OCI-LY7 (cell line): ENCODE measurements around the gene TAF11L4. TPM values are rescaled to one million over a fixed set of nuclear protein-coding genes. Genes with fewer than 3 reads are reported as not detected.
"Not testable (repeated sequence)": the region's sequence is repeated elsewhere in the genome, so short reads cannot be mapped to it uniquely, and the experiment has no call there.

Experiments used
- BruUV-seq: library from RNA; stranded (reverse); fragments of 400-500 nt; replicated peaks from 2 replicates; lab custom pipeline; 2021; lab: Mats Ljungman, UMichigan
- CTCF ChIA-PET: fragments of 300-600 bp; sonication (Branson Sonifier 250); formaldehyde crosslinking; loops from one replicate; lab custom pipeline; 2022; ENCODE audit warnings: antibody characterized with exemption; ENCODE audit not compliant: unreplicated experiment; lab: Charles Lee
- POLR2A ChIA-PET: fragments of 300-600 bp; sonication (Branson Sonifier 250); formaldehyde crosslinking; loops from one replicate; lab custom pipeline; 2022; ENCODE audit warnings: antibody characterized with exemption; lab: Charles Lee
- DNase-seq: peaks from one replicate; pipeline ENCODE4 v3.0.0-alpha.2; 2015; ENCODE audit warnings: low spot score
- H2AFZ ChIP-seq: fragments of 200-600 bp; sonication (generic), shearing (Covaris generic); 2 replicates; pipeline ENCODE4 v1.6.1; 2014; ENCODE audit warnings: mild to moderate bottlenecking, antibody characterized with exemption, low read length, moderate library complexity
- H3K27ac ChIP-seq: fragments of 200-600 bp; sonication (generic); 2 replicates; pipeline ENCODE4 v1.5.1; 2014; ENCODE audit warnings: mixed run types, low read depth, mild to moderate bottlenecking, moderate library complexity, low read length, inconsistent platforms; ENCODE audit not compliant: poor library complexity, severe bottlenecking
- H3K36me3 ChIP-seq: fragments of 200-600 bp; sonication (generic); 2 replicates; pipeline ENCODE4 v1.6.1; 2014; ENCODE audit warnings: mild to moderate bottlenecking, antibody characterized with exemption, low read length, moderate library complexity, mixed read lengths; ENCODE audit not compliant: insufficient read depth
- H3K4me1 ChIP-seq: fragments of 200-600 bp; sonication (generic); 2 replicates; pipeline ENCODE4 v1.5.1; 2014; ENCODE audit warnings: mild to moderate bottlenecking, low read length; ENCODE audit not compliant: insufficient read depth, poor library complexity, severe bottlenecking
- H3K4me2 ChIP-seq: fragments of 200-600 bp; sonication (generic); 2 replicates; pipeline ENCODE4 v1.6.1; 2014; ENCODE audit warnings: mild to moderate bottlenecking, low read length
- H3K4me3 ChIP-seq: fragments of 200-600 bp; sonication (generic); 2 replicates; pipeline ENCODE4 v1.5.1; 2014; ENCODE audit warnings: mild to moderate bottlenecking, low read depth, low read length; ENCODE audit not compliant: poor library complexity, severe bottlenecking
- H3K79me2 ChIP-seq: fragments of 200-600 bp; sonication (generic); 2 replicates; pipeline ENCODE4 v1.6.1; 2016; ENCODE audit warnings: low read depth, mild to moderate bottlenecking, low read length, moderate library complexity, mixed read lengths; ENCODE audit not compliant: insufficient read depth
- H3K9me2 ChIP-seq: fragments of 200-600 bp; sonication (generic); 2 replicates; pipeline ENCODE4 v1.6.1; 2016; ENCODE audit warnings: mild to moderate bottlenecking, low read length, mixed read lengths; ENCODE audit not compliant: insufficient read depth
- H3K9me3 ChIP-seq: fragments of 200-600 bp; sonication (generic); 2 replicates; pipeline ENCODE4 v1.6.1; 2014; ENCODE audit warnings: mild to moderate bottlenecking, mixed run types, low read length, mixed read lengths
- H4K20me1 ChIP-seq: fragments of 200-600 bp; sonication (generic); 2 replicates; pipeline ENCODE4 v1.6.1; 2014; ENCODE audit warnings: mild to moderate bottlenecking, antibody characterized with exemption, low read length, moderate library complexity, mixed read lengths; ENCODE audit not compliant: insufficient read depth
- CTCF ChIP-seq: fragments of 200-600 bp; sonication (generic); conservative IDR thresholded peaks from 2 replicates; pipeline ENCODE4 v1.5.1; 2014; ENCODE audit warnings: mild to moderate bottlenecking, antibody characterized with exemption, low read length, moderate library complexity, mixed read lengths
- EZH2phosphoT487 ChIP-seq: fragments of 200-600 bp; sonication (generic); IDR thresholded peaks from 2 replicates; pipeline ENCODE4 v1.6.1; 2018; ENCODE audit warnings: low read depth, borderline replicate concordance, mild to moderate bottlenecking, mixed run types, antibody characterized with exemption, low read length, moderate library complexity, mixed read lengths
- intact Hi-C: fragments of 100-400 bp; cut with micrococcal nuclease; formaldehyde crosslinking; loops from one replicate; pipeline ENCODE4 v1.10.0; 2022; ENCODE audit not compliant: unreplicated experiment
- total RNA-seq, 2 experiments: library from RNA; depleted of rRNA in 1 of 2; stranded (reverse); fragments of >200 nt in 1 of 2; shearing (Covaris generic) in 1 of 2; gene quantifications; 2 replicates each; pipeline ENCODE4 v1.2.3, GENCODE V29; 2014 to 2022

Gene TAF11L4
- total RNA-seq, 2 experiments from 2014 or later, result not detected

- intact Hi-C loops, result no loop called here
- POLR2A ChIA-PET, result no interaction called here
Observed at GRCh38 chr5:17487174-17487512, 34.5 kb upstream of the TAF11L4 start.

GRCh38 chr5:17491257-17491656, 30.3 kb upstream of the TAF11L4 start:
- intact Hi-C loops, H3K9me2 ChIP-seq, H2AFZ ChIP-seq, H4K20me1 ChIP-seq, DNase-seq, H3K4me1 ChIP-seq, H3K4me3 ChIP-seq, POLR2A ChIA-PET, BruUV-seq, H3K79me2 ChIP-seq, H3K4me2 ChIP-seq, H3K36me3 ChIP-seq, H3K9me3 ChIP-seq, H3K27ac ChIP-seq, CTCF ChIA-PET: not testable (repeated sequence)

More at GRCh38 chr5:17487174-17487512, 34.5 kb upstream of the TAF11L4 start:
- Histone ChIP-seq H2AFZ (no peak overlapping the region), H3K9me3 (no peaks in the 10 kb centered on the region), H3K4me2 (no peak overlapping the region), H3K4me3 (no peak overlapping the region), H3K79me2 (no peaks in the 10 kb centered on the region), H3K27ac (no peak overlapping the region), H3K9me2 (no peaks in the 10 kb centered on the region), H4K20me1 (no peaks in the 10 kb centered on the region), H3K36me3 (no peaks in the 10 kb centered on the region), H3K4me1 (no peaks in the 10 kb centered on the region)
- CTCF ChIA-PET, result no interaction called here
- no peak for TF ChIP-seq EZH2phosphoT487
- no peak for TF ChIP-seq CTCF
- no TSS peak for BruUV-seq
- no peak for DNase-seq

- no peak for TF ChIP-seq EZH2phosphoT487
- no peak for TF ChIP-seq CTCF
- intact Hi-C loops, result no loop called here
- CTCF ChIA-PET, result no interaction called here
Observed at GRCh38 chr5:17492770-17493169, 28.8 kb upstream of the TAF11L4 start.

More at GRCh38 chr5:17492770-17493169, 28.8 kb upstream of the TAF11L4 start:
- H3K36me3 ChIP-seq, result no peaks in the 10 kb centered on the region
- no peak for DNase-seq
- no peaks in the 10 kb centered on the region for H4K20me1 ChIP-seq
- no peak overlapping the region for H2AFZ ChIP-seq
- no peak overlapping the region for H3K4me3 ChIP-seq
- H3K9me2 ChIP-seq, result no peaks in the 10 kb centered on the region
- H3K79me2 ChIP-seq, result no peaks in the 10 kb centered on the region
- no peak overlapping the region for H3K27ac ChIP-seq
- POLR2A ChIA-PET, result interaction anchor here (0.7 kb wide), 1 partner anchor 322 kb away, joined by 3 read pairs; no protein-coding TSS in a partner anchor
- H3K4me2 ChIP-seq, result no peak overlapping the region
- no peaks in the 10 kb centered on the region for H3K4me1 ChIP-seq
- H3K9me3 ChIP-seq, result no peaks in the 10 kb centered on the region
- BruUV-seq, result no TSS peak
